GM21423 (cell line): ENCODE data around the gene MALT1.

Experiments
- ATAC-seq: cut with Tn5 transposase; IDR thresholded peaks from one replicate; pipeline ENCODE4 v1.9.1; 2021; ENCODE audit warnings: mild to moderate bottlenecking, moderate library complexity; ENCODE audit not compliant: unreplicated experiment

MALT1 gene

DNA sequence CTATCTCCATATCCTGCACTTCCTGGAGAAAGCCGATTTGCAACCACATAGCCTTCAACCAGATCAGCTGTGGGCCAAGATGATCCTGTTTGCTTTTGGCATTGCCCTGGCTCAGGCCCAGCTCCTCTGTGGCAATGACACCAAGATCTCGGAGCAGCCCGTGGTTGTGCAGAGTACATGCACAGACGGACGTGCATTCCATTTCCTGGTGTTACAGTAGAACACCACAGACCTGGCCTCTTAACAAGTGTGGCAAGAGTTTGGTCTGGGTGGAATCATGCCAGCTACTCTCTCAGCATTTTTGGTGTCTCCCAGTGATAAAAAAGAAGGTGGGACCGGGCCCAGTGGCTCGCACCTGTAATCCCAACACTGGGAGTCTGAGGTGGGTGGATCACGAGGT is 20.0 kb downstream of the MALT1 start:
- no peak for ATAC-seq

DNA sequence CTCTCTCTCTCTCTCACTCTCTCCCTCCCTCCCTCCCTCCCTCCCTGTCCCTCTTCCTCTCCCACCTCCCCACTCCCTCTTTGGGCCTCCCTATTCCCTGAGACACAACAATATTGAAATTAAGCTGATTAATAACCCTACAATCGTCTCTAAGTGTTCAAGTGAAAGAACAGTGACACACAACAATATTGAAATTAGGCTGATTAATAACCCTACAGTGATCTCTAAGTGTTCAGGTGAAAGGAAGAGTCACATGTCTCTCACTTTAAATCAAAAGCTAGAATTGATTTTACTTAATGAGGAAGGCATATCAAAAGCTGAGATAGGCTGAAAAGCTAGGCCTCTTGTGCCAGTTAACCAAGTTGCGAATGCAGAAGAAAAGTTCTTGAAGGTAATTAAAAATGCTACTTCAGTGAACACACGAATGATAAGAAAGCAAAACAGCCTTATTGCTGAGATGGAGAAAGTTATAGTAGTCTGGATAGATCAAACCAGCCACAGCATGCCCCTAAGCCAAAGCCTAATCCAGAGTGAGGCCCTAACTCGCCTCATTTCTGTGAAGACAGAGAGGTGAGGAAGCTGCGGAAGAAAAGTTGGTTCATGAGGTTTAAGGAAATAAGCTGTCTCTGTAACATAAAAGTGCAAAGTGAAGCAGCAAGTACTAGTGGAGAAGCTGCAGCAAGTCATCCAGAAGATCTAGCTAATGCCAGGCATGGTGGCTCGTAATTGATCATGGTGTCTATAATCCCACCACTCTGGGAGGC is 21.3 kb downstream of the MALT1 start:
- no peak for ATAC-seq

- no peak for ATAC-seq
Observed at GRCh38 chr18:58694221-58694620, 23.0 kb downstream of the MALT1 start.

- no peak for ATAC-seq
Observed at GRCh38 chr18:58694720-58695468, 23.6 kb downstream of the MALT1 start.

- ATAC-seq, result no peak
Observed at GRCh38 chr18:58695772-58696171, 24.5 kb downstream of the MALT1 start.

GRCh38 chr18:58697146-58697545 is 25.9 kb downstream of the MALT1 start:
- ATAC-seq, result no peak

- no peak for ATAC-seq
Observed at GRCh38 chr18:58698701-58699193, 27.5 kb downstream of the MALT1 start.

DNA sequence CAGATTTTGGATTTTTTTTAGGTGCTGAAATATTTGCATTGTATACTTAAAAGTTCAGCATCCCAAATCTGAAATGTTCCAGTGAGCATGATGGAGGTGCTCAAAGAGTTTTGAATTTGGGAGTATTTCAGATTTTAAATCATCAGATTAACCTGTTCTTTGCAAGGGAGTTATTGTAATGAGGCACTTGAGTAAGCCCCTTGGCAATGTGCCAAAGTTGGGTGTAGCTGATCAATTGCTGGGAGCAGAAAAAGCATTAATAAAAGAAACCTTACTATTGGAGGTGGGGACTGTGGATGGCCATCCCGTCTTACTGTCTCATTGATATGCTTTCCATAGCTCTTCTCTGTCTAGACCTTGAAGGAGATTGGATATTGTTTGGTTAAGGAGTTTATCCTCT is 28.3 kb downstream of the MALT1 start:
- ATAC-seq, result no peak

GRCh38 chr18:58700209-58700608 is 28.9 kb downstream of the MALT1 start:
- ATAC-seq, result no peak

DNA sequence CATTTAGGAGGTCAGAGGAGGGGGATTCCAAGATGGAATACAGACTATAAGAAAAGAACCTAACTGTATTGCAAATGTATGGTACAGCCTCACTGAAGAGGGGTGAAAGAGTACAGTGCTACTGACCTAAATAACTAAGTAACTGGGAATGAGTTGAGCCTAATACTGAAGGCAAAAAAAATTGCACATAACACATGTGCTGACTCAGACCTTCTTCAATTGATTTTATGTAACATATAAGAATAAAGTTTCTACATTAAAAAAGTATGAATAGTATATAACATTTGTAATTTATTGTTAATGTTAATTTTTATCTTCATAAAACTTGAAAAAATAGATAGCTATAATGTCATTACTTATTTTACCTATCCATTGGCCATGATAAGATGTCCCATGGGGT is 41.7 kb downstream of the MALT1 start:
- no peak for ATAC-seq

DNA sequence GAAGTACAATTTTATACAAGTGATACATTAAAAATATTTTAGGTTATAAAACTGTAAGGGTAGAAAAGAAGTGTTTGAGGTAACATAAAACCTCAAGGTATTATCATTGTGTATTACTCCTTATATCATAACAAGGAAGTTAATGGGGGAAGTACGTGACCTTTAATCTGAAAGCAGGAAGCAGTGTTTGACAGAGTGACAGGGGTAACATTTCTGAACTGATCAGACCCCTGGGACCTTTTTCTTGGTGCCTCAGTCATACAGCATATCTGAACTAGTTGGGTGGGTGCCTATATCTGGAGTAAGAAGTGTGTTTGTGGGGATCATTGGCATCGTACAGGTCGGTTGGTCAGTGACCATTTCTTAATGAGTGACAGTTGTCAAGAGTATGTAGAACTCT is 43.0 kb downstream of the MALT1 start:
- ATAC-seq, result no peak

- no peak for ATAC-seq
Observed at GRCh38 chr18:58714821-58715220, 43.6 kb downstream of the MALT1 start.

GRCh38 chr18:58715540-58715939 is 44.3 kb downstream of the MALT1 start:
- ATAC-seq, result no peak

GRCh38 chr18:58716060-58716756 is 44.9 kb downstream of the MALT1 start:
- no peak for ATAC-seq

DNA sequence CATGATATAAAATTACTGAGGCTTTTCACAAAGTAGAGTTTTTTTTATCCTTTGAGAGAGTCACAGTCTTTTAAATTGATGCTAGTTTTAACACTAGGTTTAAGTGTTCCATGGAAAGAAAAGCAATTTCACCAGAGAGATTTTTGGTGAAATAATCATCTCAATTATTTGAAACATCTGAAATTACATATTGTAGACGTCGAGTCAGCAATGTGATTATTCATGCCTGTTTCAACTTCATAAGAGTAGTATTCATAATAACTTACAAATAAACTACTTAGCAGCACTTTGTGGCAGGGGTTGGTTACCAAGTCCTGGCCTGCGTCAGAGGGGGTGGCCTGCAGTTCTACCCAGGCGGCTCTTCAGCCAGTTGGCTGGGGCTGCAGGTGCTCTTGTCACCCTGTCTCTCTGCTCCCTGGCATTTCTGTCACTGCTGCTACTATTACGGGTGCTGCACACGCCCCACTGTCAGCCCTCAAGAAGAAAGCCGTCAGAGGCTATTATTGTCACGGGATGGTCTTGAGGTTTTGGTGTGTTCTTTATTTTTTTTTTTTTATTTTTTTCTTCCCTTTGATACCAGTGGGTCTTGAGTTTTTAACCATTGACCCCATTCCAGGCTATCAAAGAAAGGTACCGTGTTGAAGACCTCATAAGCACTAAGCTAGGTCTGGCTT is 50.4 kb downstream of the MALT1 start:
- ATAC-seq, result no peak

- no peak for ATAC-seq
Observed at GRCh38 chr18:58723810-58724602, 52.7 kb downstream of the MALT1 start.

- no peak for ATAC-seq
Observed at GRCh38 chr18:58726671-58727070, 55.4 kb downstream of the MALT1 start.

DNA sequence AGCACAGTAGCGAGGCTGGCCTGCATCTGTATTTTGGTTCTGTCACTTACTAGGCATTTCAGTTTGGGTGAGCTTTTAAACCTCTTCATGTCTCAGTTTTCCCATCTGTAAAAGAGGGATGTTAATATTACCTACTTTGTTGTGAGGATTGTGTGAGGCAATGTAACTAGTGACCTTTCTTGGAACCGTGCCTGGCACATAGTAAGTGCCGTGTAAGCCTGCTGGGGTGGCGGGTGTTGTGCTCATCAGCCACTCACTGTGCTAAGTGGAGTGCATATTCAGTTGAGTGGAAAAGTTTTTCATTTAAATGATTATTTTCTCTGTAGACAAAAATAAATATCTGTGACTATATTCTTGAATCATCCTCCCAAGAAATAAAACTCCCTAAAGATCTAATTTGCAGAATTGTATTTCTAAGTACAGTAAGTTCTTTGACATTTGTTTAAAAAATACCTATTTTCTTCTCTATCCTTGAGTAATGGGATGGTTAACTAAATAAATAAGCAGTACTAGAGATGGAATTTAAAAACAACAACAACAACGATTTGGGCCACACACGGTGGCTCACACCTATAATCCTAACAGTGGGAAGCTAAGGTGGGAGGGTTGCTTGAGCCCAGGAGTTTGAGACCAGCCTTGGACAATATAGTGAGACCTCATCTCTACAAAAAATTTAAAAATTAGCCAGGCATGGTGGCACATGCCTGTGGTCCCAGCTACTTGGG is 56.7 kb downstream of the MALT1 start:
- ATAC-seq, result no peak

- no peak for ATAC-seq
Observed at GRCh38 chr18:58728719-58729118, 57.5 kb downstream of the MALT1 start.

GRCh38 chr18:58730618-58731017 is 59.4 kb downstream of the MALT1 start:
- no peak for ATAC-seq
